Endothelial cell of umbilical vein (primary cell): Measurements from ENCODE around the gene ZRANB1.

ENCODE experiments used
- POLR2A ChIP-seq: IDR thresholded peaks from 2 replicates; pipeline ENCODE4 v1.6.1; 2012; ENCODE audit warnings: low read depth, mild to moderate bottlenecking, control low read depth, low read length
- TF ChIP-seq, protein P1 (sequence below), 2 donors: IDR thresholded peaks; 1 replicate in 1 of 2; 2 replicates in 1 of 2; pipeline ENCODE4 v1.5.1; 2011; ENCODE audit warnings: low read length in 2 of 2, mild to moderate bottlenecking in 2 of 2, moderate library complexity in 2 of 2, control low read depth in 1 of 2, inconsistent platforms in 1 of 2, low read depth in 1 of 2; ENCODE audit not compliant: insufficient read depth in 1 of 2; ENCODE audit errors: extremely low read depth in 1 of 2

DNA sequence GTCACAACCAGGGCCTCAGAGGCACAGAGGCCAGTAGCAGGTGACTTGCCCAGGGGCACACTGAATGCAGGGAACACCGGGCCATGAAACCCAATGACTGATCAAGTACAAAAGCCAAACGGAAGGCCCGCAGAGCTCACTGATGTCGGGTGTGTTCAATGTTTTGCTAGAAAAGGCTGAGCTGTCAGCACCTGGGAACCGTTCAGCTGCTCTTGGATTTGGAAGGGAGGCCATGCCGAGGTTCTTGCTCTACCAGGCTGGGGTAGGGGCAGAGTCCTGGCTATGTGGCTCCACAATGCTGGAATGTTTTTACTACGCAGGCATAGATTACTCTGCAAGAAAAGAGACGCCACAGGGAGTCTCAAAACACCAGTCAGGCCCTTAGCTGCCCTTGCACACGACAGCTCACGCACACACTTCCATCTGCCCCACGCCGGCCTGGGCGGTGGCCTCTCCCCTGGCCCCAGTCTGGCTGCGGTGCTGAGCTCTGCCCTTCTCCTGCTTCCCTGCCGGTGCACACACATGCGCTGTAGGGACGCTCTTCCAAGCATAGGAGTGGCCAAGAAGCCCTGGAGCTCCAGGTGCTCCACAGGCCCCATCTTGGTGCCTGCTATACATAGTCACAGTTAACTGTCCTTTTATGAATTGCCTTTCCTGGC lies 79.9 kb downstream of the ZRANB1 start:
- TF ChIP-seq POLR2A, result no peak
- TF ChIP-seq, protein P1, sequence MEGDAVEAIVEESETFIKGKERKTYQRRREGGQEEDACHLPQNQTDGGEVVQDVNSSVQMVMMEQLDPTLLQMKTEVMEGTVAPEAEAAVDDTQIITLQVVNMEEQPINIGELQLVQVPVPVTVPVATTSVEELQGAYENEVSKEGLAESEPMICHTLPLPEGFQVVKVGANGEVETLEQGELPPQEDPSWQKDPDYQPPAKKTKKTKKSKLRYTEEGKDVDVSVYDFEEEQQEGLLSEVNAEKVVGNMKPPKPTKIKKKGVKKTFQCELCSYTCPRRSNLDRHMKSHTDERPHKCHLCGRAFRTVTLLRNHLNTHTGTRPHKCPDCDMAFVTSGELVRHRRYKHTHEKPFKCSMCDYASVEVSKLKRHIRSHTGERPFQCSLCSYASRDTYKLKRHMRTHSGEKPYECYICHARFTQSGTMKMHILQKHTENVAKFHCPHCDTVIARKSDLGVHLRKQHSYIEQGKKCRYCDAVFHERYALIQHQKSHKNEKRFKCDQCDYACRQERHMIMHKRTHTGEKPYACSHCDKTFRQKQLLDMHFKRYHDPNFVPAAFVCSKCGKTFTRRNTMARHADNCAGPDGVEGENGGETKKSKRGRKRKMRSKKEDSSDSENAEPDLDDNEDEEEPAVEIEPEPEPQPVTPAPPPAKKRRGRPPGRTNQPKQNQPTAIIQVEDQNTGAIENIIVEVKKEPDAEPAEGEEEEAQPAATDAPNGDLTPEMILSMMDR (IDR thresholded peaks at IDR 0.05; ENCODE audit: extremely low read depth in 1 of 2, insufficient read depth in 1 of 2, low read depth in 1 of 2, low read length in 2 of 2), result no peak
